DMS114 treated with DMSO at 0.1 percent for 48 hours (cell line): ENCODE data around the gene CREB5.
"Not testable (repeated sequence)": the region's sequence is repeated elsewhere in the genome, so short reads cannot be mapped to it uniquely, and the experiment has no call there.

Experiments
- DNase-seq: peaks from one replicate; lab custom pipeline; 2025; ENCODE audit not compliant: unreplicated experiment; lab: John Stamatoyannopoulos, UW

Gene CREB5

GRCh38 chr7:28411876-28412662 is at the start of gene CREB5:
CREB5 (plus strand) TSS chr7:28412518; CDS start chr7:28412915, 397 bp downstream.
- peak; percentile 52 for DNase-seq

GRCh38 chr7:28362812-28363211 is 49.5 kb upstream of the CREB5 start:
- DNase-seq = peak; percentile 0

- DNase-seq = no peak
Observed at GRCh38 chr7:28364082-28364481, 48.2 kb upstream of the CREB5 start.

GRCh38 chr7:28369523-28369922 is 42.8 kb upstream of the CREB5 start:
- no peak for DNase-seq

- DNase-seq = no peak
Observed at GRCh38 chr7:28371846-28372245, 40.5 kb upstream of the CREB5 start.

GRCh38 chr7:28373990-28374389 is 38.3 kb upstream of the CREB5 start:
- no peak for DNase-seq

GRCh38 chr7:28375729-28376128 is 36.6 kb upstream of the CREB5 start:
- DNase-seq = no peak

GRCh38 chr7:28376634-28377033 is 35.7 kb upstream of the CREB5 start:
- DNase-seq = no peak

- no peak for DNase-seq
Observed at GRCh38 chr7:28378574-28379149, 33.7 kb upstream of the CREB5 start.

GRCh38 chr7:28381466-28381865 is 30.9 kb upstream of the CREB5 start:
- no peak for DNase-seq

GRCh38 chr7:28382144-28382543 is 30.2 kb upstream of the CREB5 start:
- DNase-seq = no peak

- DNase-seq = no peak
Observed at GRCh38 chr7:28383975-28384374, 28.3 kb upstream of the CREB5 start.

GRCh38 chr7:28389504-28390395 is 22.6 kb upstream of the CREB5 start:
- peak; percentile 57 for DNase-seq

- no peak for DNase-seq
Observed at GRCh38 chr7:28390426-28390825, 21.9 kb upstream of the CREB5 start.

- DNase-seq = no peak
Observed at GRCh38 chr7:28392289-28392688, 20.0 kb upstream of the CREB5 start.

- no peak for DNase-seq
Observed at GRCh38 chr7:28395404-28395803, 16.9 kb upstream of the CREB5 start.

GRCh38 chr7:28395831-28396230 is 16.5 kb upstream of the CREB5 start:
- DNase-seq = no peak

GRCh38 chr7:28397141-28397540 is 15.2 kb upstream of the CREB5 start:
- no peak for DNase-seq

GRCh38 chr7:28400838-28401360 is 11.4 kb upstream of the CREB5 start:
- DNase-seq = no peak

- DNase-seq = not testable (repeated sequence)
Observed at GRCh38 chr7:28401567-28401966, 10.8 kb upstream of the CREB5 start.

- DNase-seq = no peak
Observed at GRCh38 chr7:28405662-28406061, 6.7 kb upstream of the CREB5 start.
